ENCODE results near the gene SHISAL1.

SHISAL1 gene

GRCh38 chr22:44352378-44353035, 39.8 kb upstream of the SHISAL1 start:
- no peaks in the 10 kb centered on the region for H3K9me3 ChIP-seq (ENCODE audit: control insufficient read depth, insufficient read depth, low read length)
- H3K9ac ChIP-seq (ENCODE audit: low read depth, low read length) = no peak overlapping the region
- no peaks in the 10 kb centered on the region for H3K27me3 ChIP-seq (ENCODE audit: control insufficient read depth, insufficient read depth, low read length)
- H3K4me3 ChIP-seq (ENCODE audit: low read depth, low read length) = no peak overlapping the region
- no peaks in the 10 kb centered on the region for H3K4me1 ChIP-seq (ENCODE audit: control insufficient read depth, insufficient read depth, low read length)
- H3K36me3 ChIP-seq (ENCODE audit: control insufficient read depth, insufficient read depth, low read length) = no peaks in the 10 kb centered on the region

- no peak overlapping the region for H3K4me3 ChIP-seq (ENCODE audit: low read depth, low read length)
- no peaks in the 10 kb centered on the region for H3K36me3 ChIP-seq (ENCODE audit: control insufficient read depth, insufficient read depth, low read length)
- no peaks in the 10 kb centered on the region for H3K9me3 ChIP-seq (ENCODE audit: control insufficient read depth, insufficient read depth, low read length)
- H3K27me3 ChIP-seq (ENCODE audit: control insufficient read depth, insufficient read depth, low read length) = no peaks in the 10 kb centered on the region
- no peak overlapping the region for H3K9ac ChIP-seq (ENCODE audit: low read depth, low read length)
- H3K4me1 ChIP-seq (ENCODE audit: control insufficient read depth, insufficient read depth, low read length) = no peaks in the 10 kb centered on the region
Observed at GRCh38 chr22:44351685-44352377, 39.1 kb upstream of the SHISAL1 start.

GRCh38 chr22:44351037-44351436, 38.3 kb upstream of the SHISAL1 start:
- H3K36me3 ChIP-seq (ENCODE audit: control insufficient read depth, insufficient read depth, low read length) = no peaks in the 10 kb centered on the region
- no peaks in the 10 kb centered on the region for H3K9me3 ChIP-seq (ENCODE audit: control insufficient read depth, insufficient read depth, low read length)
- H3K9ac ChIP-seq (ENCODE audit: low read depth, low read length) = no peak overlapping the region
- no peak overlapping the region for H3K4me3 ChIP-seq (ENCODE audit: low read depth, low read length)
- H3K27me3 ChIP-seq (ENCODE audit: control insufficient read depth, insufficient read depth, low read length) = no peaks in the 10 kb centered on the region
- no peaks in the 10 kb centered on the region for H3K4me1 ChIP-seq (ENCODE audit: control insufficient read depth, insufficient read depth, low read length)

GRCh38 chr22:44349594-44349993, 36.8 kb upstream of the SHISAL1 start:
- Histone ChIP-seq H3K4me3 (ENCODE audit: low read depth, low read length) (no peak overlapping the region), H3K36me3 (ENCODE audit: control insufficient read depth, insufficient read depth, low read length) (no peaks in the 10 kb centered on the region), H3K27me3 (ENCODE audit: control insufficient read depth, insufficient read depth, low read length) (no peaks in the 10 kb centered on the region), H3K4me1 (ENCODE audit: control insufficient read depth, insufficient read depth, low read length) (no peaks in the 10 kb centered on the region), H3K9me3 (ENCODE audit: control insufficient read depth, insufficient read depth, low read length) (no peaks in the 10 kb centered on the region), H3K9ac (ENCODE audit: low read depth, low read length) (no peak overlapping the region)

- H3K4me3 ChIP-seq (ENCODE audit: low read depth, low read length) = no peak overlapping the region
- H3K9ac ChIP-seq (ENCODE audit: low read depth, low read length) = no peak overlapping the region
- no peaks in the 10 kb centered on the region for H3K9me3 ChIP-seq (ENCODE audit: control insufficient read depth, insufficient read depth, low read length)
- no peaks in the 10 kb centered on the region for H3K4me1 ChIP-seq (ENCODE audit: control insufficient read depth, insufficient read depth, low read length)
- no peaks in the 10 kb centered on the region for H3K27me3 ChIP-seq (ENCODE audit: control insufficient read depth, insufficient read depth, low read length)
- no peaks in the 10 kb centered on the region for H3K36me3 ChIP-seq (ENCODE audit: control insufficient read depth, insufficient read depth, low read length)
Observed at GRCh38 chr22:44348971-44349560, 36.3 kb upstream of the SHISAL1 start.

- Histone ChIP-seq H3K4me3 (ENCODE audit: low read depth, low read length) (no peak overlapping the region), H3K36me3 (ENCODE audit: control insufficient read depth, insufficient read depth, low read length) (no peaks in the 10 kb centered on the region), H3K4me1 (ENCODE audit: control insufficient read depth, insufficient read depth, low read length) (no peaks in the 10 kb centered on the region), H3K27me3 (ENCODE audit: control insufficient read depth, insufficient read depth, low read length) (no peaks in the 10 kb centered on the region), H3K9me3 (ENCODE audit: control insufficient read depth, insufficient read depth, low read length) (no peaks in the 10 kb centered on the region), H3K9ac (ENCODE audit: low read depth, low read length) (no peak overlapping the region)
Observed at GRCh38 chr22:44347549-44347948, 34.8 kb upstream of the SHISAL1 start.

GRCh38 chr22:44347080-44347479, 34.3 kb upstream of the SHISAL1 start:
- H3K27me3 ChIP-seq (ENCODE audit: control insufficient read depth, insufficient read depth, low read length) = no peaks in the 10 kb centered on the region

GRCh38 chr22:44345872-44346271, 33.1 kb upstream of the SHISAL1 start:
- no peak overlapping the region for H3K4me3 ChIP-seq (ENCODE audit: low read depth, low read length)
- H3K4me1 ChIP-seq (ENCODE audit: control insufficient read depth, insufficient read depth, low read length) = no peaks in the 10 kb centered on the region
- H3K9me3 ChIP-seq (ENCODE audit: control insufficient read depth, insufficient read depth, low read length) = no peaks in the 10 kb centered on the region
- H3K36me3 ChIP-seq (ENCODE audit: control insufficient read depth, insufficient read depth, low read length) = no peaks in the 10 kb centered on the region
- H3K9ac ChIP-seq (ENCODE audit: low read depth, low read length) = no peak overlapping the region
- no peaks in the 10 kb centered on the region for H3K27me3 ChIP-seq (ENCODE audit: control insufficient read depth, insufficient read depth, low read length)

More at GRCh38 chr22:44347080-44347479, 34.3 kb upstream of the SHISAL1 start:
- H3K36me3 ChIP-seq (ENCODE audit: control insufficient read depth, insufficient read depth, low read length) = no peaks in the 10 kb centered on the region
- H3K9me3 ChIP-seq (ENCODE audit: control insufficient read depth, insufficient read depth, low read length) = no peaks in the 10 kb centered on the region
- no peak overlapping the region for H3K4me3 ChIP-seq (ENCODE audit: low read depth, low read length)
- no peaks in the 10 kb centered on the region for H3K4me1 ChIP-seq (ENCODE audit: control insufficient read depth, insufficient read depth, low read length)
- H3K9ac ChIP-seq (ENCODE audit: low read depth, low read length) = no peak overlapping the region

GRCh38 chr22:44344407-44344806, 31.7 kb upstream of the SHISAL1 start:
- no peak overlapping the region for H3K9ac ChIP-seq (ENCODE audit: low read depth, low read length)
- no peaks in the 10 kb centered on the region for H3K36me3 ChIP-seq (ENCODE audit: control insufficient read depth, insufficient read depth, low read length)
- H3K4me1 ChIP-seq (ENCODE audit: control insufficient read depth, insufficient read depth, low read length) = no peaks in the 10 kb centered on the region
- H3K4me3 ChIP-seq (ENCODE audit: low read depth, low read length) = no peak overlapping the region
- H3K9me3 ChIP-seq (ENCODE audit: control insufficient read depth, insufficient read depth, low read length) = no peaks in the 10 kb centered on the region
- H3K27me3 ChIP-seq (ENCODE audit: control insufficient read depth, insufficient read depth, low read length) = no peaks in the 10 kb centered on the region

GRCh38 chr22:44342347-44342956, 29.7 kb upstream of the SHISAL1 start:
- no peaks in the 10 kb centered on the region for H3K4me1 ChIP-seq (ENCODE audit: control insufficient read depth, insufficient read depth, low read length)
- no peaks in the 10 kb centered on the region for H3K27me3 ChIP-seq (ENCODE audit: control insufficient read depth, insufficient read depth, low read length)
- no peak overlapping the region for H3K9ac ChIP-seq (ENCODE audit: low read depth, low read length)
- H3K4me3 ChIP-seq (ENCODE audit: low read depth, low read length) = no peak overlapping the region
- no peaks in the 10 kb centered on the region for H3K9me3 ChIP-seq (ENCODE audit: control insufficient read depth, insufficient read depth, low read length)
- H3K36me3 ChIP-seq (ENCODE audit: control insufficient read depth, insufficient read depth, low read length) = no peaks in the 10 kb centered on the region

- H3K27me3 ChIP-seq (ENCODE audit: control insufficient read depth, insufficient read depth, low read length) = no peaks in the 10 kb centered on the region
- no peaks in the 10 kb centered on the region for H3K4me1 ChIP-seq (ENCODE audit: control insufficient read depth, insufficient read depth, low read length)
- no peaks in the 10 kb centered on the region for H3K36me3 ChIP-seq (ENCODE audit: control insufficient read depth, insufficient read depth, low read length)
- no peak overlapping the region for H3K9ac ChIP-seq (ENCODE audit: low read depth, low read length)
- H3K4me3 ChIP-seq (ENCODE audit: low read depth, low read length) = no peak overlapping the region
- no peaks in the 10 kb centered on the region for H3K9me3 ChIP-seq (ENCODE audit: control insufficient read depth, insufficient read depth, low read length)
Observed at GRCh38 chr22:44341431-44342346, 28.9 kb upstream of the SHISAL1 start.
